CD4-positive, alpha-beta T cell treated with Interleukin-1 beta for 1 hour (primary cell): ENCODE measurements around the gene FGF11.

Experiments used
- DNase-seq, 2 donors: peaks; one replicate each; pipeline ENCODE4 v3.0.0-alpha.2; 2020 to 2022

Gene FGF11

GRCh38 chr17:7408863-7409262 lies 30.4 kb upstream of the FGF11 start:
- no peak for DNase-seq

- DNase-seq = no peak
Observed at GRCh38 chr17:7409716-7410115, 29.6 kb upstream of the FGF11 start.

GRCh38 chr17:7410634-7411426 lies 28.5 kb upstream of the FGF11 start:
- DNase-seq = no peak

- DNase-seq = no peak
Observed at GRCh38 chr17:7411427-7411750, 27.9 kb upstream of the FGF11 start.

GRCh38 chr17:7413346-7413985 lies 25.8 kb upstream of the FGF11 start:
- DNase-seq = no peak

GRCh38 chr17:7414837-7415236 lies 24.5 kb upstream of the FGF11 start:
- DNase-seq = no peak

- no peak for DNase-seq
Observed at GRCh38 chr17:7415784-7416183, 23.5 kb upstream of the FGF11 start.

GRCh38 chr17:7416323-7416722 lies 23.0 kb upstream of the FGF11 start:
- DNase-seq = no peak

- DNase-seq = no peak
Observed at GRCh38 chr17:7417056-7417655, 22.2 kb upstream of the FGF11 start.

- DNase-seq = no peak
Observed at GRCh38 chr17:7418472-7419152, 20.7 kb upstream of the FGF11 start.

GRCh38 chr17:7419819-7420610 lies 19.3 kb upstream of the FGF11 start, which contains the start of gene SPEM1:
TSS of gene SPEM1 (plus strand) at chr17:7420324. CDS start at chr17:7420385, 61 bp downstream.
- DNase-seq = no peak

GRCh38 chr17:7421186-7421585 lies 18.1 kb upstream of the FGF11 start:
- no peak for DNase-seq

GRCh38 chr17:7423679-7424078 lies 15.6 kb upstream of the FGF11 start:
- no peak for DNase-seq

GRCh38 chr17:7425316-7425715 lies 14.0 kb upstream of the FGF11 start, which contains the start of gene SPEM2:
TSS of gene SPEM2 (plus strand) at chr17:7425616. CDS start at chr17:7425689, 73 bp downstream.
- no peak for DNase-seq

GRCh38 chr17:7425756-7426155 lies 13.6 kb upstream of the FGF11 start:
- DNase-seq = no peak

- DNase-seq = no peak
Observed at GRCh38 chr17:7426203-7426863, 13.0 kb upstream of the FGF11 start.

GRCh38 chr17:7426896-7427489 lies 12.3 kb upstream of the FGF11 start:
- DNase-seq = no peak

GRCh38 chr17:7427549-7427948 lies 11.8 kb upstream of the FGF11 start:
- no peak for DNase-seq

- DNase-seq = no peak
Observed at GRCh38 chr17:7428557-7428956, 10.8 kb upstream of the FGF11 start, which contains the start of gene SPEM3. TSS of gene SPEM3 (plus strand) at chr17:7428857. CDS start at chr17:7428903, 46 bp downstream.

- DNase-seq = no peak
Observed at GRCh38 chr17:7429722-7430121, 9.6 kb upstream of the FGF11 start.

- no peak for DNase-seq
Observed at GRCh38 chr17:7431231-7431630, 8.1 kb upstream of the FGF11 start.

GRCh38 chr17:7432296-7432695 lies 7.0 kb upstream of the FGF11 start:
- DNase-seq = no peak
